ENCODE data around the gene CCDC3.

The CCDC3 gene

GRCh38 chr10:12919574-12919973, 81.9 kb downstream of the CCDC3 start:
- DNase-seq = no peak

- no peak for DNase-seq
These were observed 84.9 kb downstream of the CCDC3 start for GRCh38 chr10:12916587-12916986.

- DNase-seq = no peak
These were observed 85.8 kb downstream of the CCDC3 start for GRCh38 chr10:12915637-12916168.

GRCh38 chr10:12914111-12914510, 87.4 kb downstream of the CCDC3 start:
- no peak for DNase-seq

GRCh38 chr10:12911795-12912194, 89.7 kb downstream of the CCDC3 start:
- no peak for DNase-seq

- no peak for DNase-seq
These were observed 90.7 kb downstream of the CCDC3 start for GRCh38 chr10:12910835-12911234.

- no peak for DNase-seq
These were observed 91.7 kb downstream of the CCDC3 start for GRCh38 chr10:12909836-12910185.

- DNase-seq = no peak
These were observed 92.2 kb downstream of the CCDC3 start for GRCh38 chr10:12909182-12909835.

GRCh38 chr10:12908773-12909172, 92.7 kb downstream of the CCDC3 start:
- no peak for DNase-seq

GRCh38 chr10:12907656-12908055, 93.9 kb downstream of the CCDC3 start:
- DNase-seq = no peak

GRCh38 chr10:12906051-12906541, 95.4 kb downstream of the CCDC3 start:
- no peak for DNase-seq

- DNase-seq = no peak
These were observed 96.4 kb downstream of the CCDC3 start for GRCh38 chr10:12905067-12905466.

- no peak for DNase-seq
These were observed 98.6 kb downstream of the CCDC3 start for GRCh38 chr10:12902851-12903358.

GRCh38 chr10:12902135-12902572, 99.4 kb downstream of the CCDC3 start:
- peak; percentile 17 for DNase-seq

GRCh38 chr10:12899546-12899945, 102.0 kb downstream of the CCDC3 start:
- DNase-seq = no peak

GRCh38 chr10:12898271-12898670, 103.2 kb downstream of the CCDC3 start:
- DNase-seq = no peak

- DNase-seq = no peak
These were observed 104.2 kb downstream of the CCDC3 start for GRCh38 chr10:12897278-12897677.

GRCh38 chr10:12896251-12896650, 105.3 kb downstream of the CCDC3 start:
- no peak for DNase-seq

- DNase-seq = no peak
These were observed 108.6 kb downstream of the CCDC3 start for GRCh38 chr10:12892924-12893323.

- no peak for DNase-seq
These were observed 110.6 kb downstream of the CCDC3 start for GRCh38 chr10:12890958-12891357.

GRCh38 chr10:12888470-12888869, 113.0 kb downstream of the CCDC3 start:
- DNase-seq = no peak

- no peak for DNase-seq
These were observed 113.7 kb downstream of the CCDC3 start for GRCh38 chr10:12887780-12888179.

GRCh38 chr10:12884851-12885250, 116.7 kb downstream of the CCDC3 start:
- no peak for DNase-seq

GRCh38 chr10:12880423-12880822, 121.1 kb downstream of the CCDC3 start:
- DNase-seq = no peak

GRCh38 chr10:12877150-12877549, 124.4 kb downstream of the CCDC3 start:
- DNase-seq = no peak

All from KG1 (cell line).